RWPE2 (cell line): ENCODE data around the gene PCP2.

Experiments
- ATAC-seq: fragments of 200-7000 bp; cut with Tn5 transposase; 3 replicates; pipeline ENCODE4 v1.9.1; 2021; ENCODE audit warnings: low read depth
- DNase-seq: peaks from one replicate; pipeline ENCODE4 v3.0.0-alpha.2; 2020; ENCODE audit warnings: low spot score
- H3K27ac ChIP-seq: fragments of 450-650 bp; 2 replicates; pipeline ENCODE4 v1.5.1; 2017; ENCODE audit warnings: mild to moderate bottlenecking; ENCODE audit not compliant: poor library complexity, severe bottlenecking
- H3K27me3 ChIP-seq: fragments of 250-450 bp; sonication (Bioruptor Pico); 2 replicates; pipeline ENCODE4 v1.5.1; 2021; ENCODE audit warnings: mild to moderate bottlenecking, moderate library complexity; ENCODE audit not compliant: insufficient read depth, poor library complexity, severe bottlenecking
- H3K36me3 ChIP-seq: fragments of 250-450 bp; sonication (Bioruptor Pico); 2 replicates; pipeline ENCODE4 v1.5.1; 2020; ENCODE audit warnings: low read depth, mild to moderate bottlenecking, moderate library complexity
- H3K4me1 ChIP-seq: fragments of 250-450 bp; sonication (Bioruptor Pico); 2 replicates; pipeline ENCODE4 v1.5.1; 2021; ENCODE audit warnings: mild to moderate bottlenecking, moderate library complexity; ENCODE audit not compliant: insufficient read depth, poor library complexity, severe bottlenecking
- H3K4me3 ChIP-seq: fragments of 250-450 bp; sonication (Bioruptor Pico); 2 replicates; pipeline ENCODE4 v1.5.1; 2021; ENCODE audit warnings: mild to moderate bottlenecking, moderate library complexity; ENCODE audit not compliant: severe bottlenecking
- H3K9me3 ChIP-seq: fragments of 250-450 bp; sonication (Bioruptor Pico); 2 replicates; pipeline ENCODE4 v1.5.1; 2021; ENCODE audit warnings: mild to moderate bottlenecking, moderate library complexity; ENCODE audit not compliant: severe bottlenecking
- CTCF ChIP-seq: fragments of 450-650 bp; IDR thresholded peaks from one replicate; pipeline ENCODE4 v1.5.1; 2017; ENCODE audit warnings: mild to moderate bottlenecking, moderate library complexity; ENCODE audit not compliant: poor library complexity, severe bottlenecking

PCP2 gene

GRCh38 chr19:7607874-7608560, 25.5 kb downstream of the PCP2 start:
- Histone ChIP-seq H3K27ac (no peak overlapping the region), H3K36me3 (peaks cover 3% of the 10 kb centered on the region; the same call in 1 of the 2 replicates), H3K27me3 (no peaks in the 10 kb centered on the region), H3K9me3 (no peaks in the 10 kb centered on the region), H3K4me1 (no peaks in the 10 kb centered on the region), H3K4me3 (no peak overlapping the region)
- TF ChIP-seq CTCF: no peak
- ATAC-seq (no peak), DNase-seq (peak; percentile 47)

DNA sequence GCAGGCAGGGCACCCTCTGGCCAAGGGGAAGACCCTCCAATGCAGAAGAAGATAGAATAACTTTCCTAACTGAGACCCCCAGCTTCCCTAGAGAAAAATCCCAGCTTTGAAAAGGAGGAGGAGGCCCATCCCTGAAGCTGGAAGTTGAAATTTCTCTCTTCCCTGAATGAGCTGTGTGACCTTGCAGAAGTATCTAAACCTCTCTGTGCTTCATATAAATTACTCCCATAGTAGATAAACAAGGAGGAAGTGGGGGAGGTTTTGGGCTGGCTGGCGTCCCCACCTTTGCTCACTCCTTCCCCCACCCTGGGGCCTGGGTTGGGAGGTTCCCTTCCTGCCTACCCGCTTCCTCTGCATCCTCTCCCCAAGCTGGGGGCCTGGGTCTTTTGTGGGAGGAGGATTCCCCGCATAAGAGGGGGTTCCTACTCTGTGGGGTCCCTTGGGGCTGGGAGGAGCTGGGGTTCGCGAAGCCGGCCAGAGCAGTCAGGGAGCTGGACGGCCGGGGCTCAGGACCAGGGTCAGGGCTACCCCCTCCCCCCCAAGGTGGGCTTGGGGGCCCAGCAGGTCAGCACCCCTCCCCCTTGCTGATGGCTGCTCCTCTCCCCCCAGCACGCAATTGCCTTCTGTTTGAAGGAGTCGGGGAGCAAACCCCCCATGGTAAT, 26.2 kb downstream of the PCP2 start:
- ATAC-seq: no peak
- no peak overlapping the region for H3K4me3 ChIP-seq
- H3K36me3 ChIP-seq: peaks cover 3% of the 10 kb centered on the region; the same call in 1 of the 2 replicates
- H3K27me3 ChIP-seq: no peaks in the 10 kb centered on the region
- H3K9me3 ChIP-seq: no peaks in the 10 kb centered on the region
- H3K4me1 ChIP-seq: no peaks in the 10 kb centered on the region
- H3K27ac ChIP-seq: no peak overlapping the region
- TF ChIP-seq CTCF: no peak
- DNase-seq: no peak

- DNase-seq (no peak), ATAC-seq (no peak)
- TF ChIP-seq CTCF: no peak
- H3K4me1 ChIP-seq: no peaks in the 10 kb centered on the region
- peaks cover 2% of the 10 kb centered on the region; the same call in 1 of the 2 replicates for H3K36me3 ChIP-seq
- H3K27ac ChIP-seq: no peak overlapping the region
- no peaks in the 10 kb centered on the region for H3K9me3 ChIP-seq
- H3K4me3 ChIP-seq: no peak overlapping the region
- no peaks in the 10 kb centered on the region for H3K27me3 ChIP-seq
Measured at GRCh38 chr19:7606289-7606688, 27.2 kb downstream of the PCP2 start.

DNA sequence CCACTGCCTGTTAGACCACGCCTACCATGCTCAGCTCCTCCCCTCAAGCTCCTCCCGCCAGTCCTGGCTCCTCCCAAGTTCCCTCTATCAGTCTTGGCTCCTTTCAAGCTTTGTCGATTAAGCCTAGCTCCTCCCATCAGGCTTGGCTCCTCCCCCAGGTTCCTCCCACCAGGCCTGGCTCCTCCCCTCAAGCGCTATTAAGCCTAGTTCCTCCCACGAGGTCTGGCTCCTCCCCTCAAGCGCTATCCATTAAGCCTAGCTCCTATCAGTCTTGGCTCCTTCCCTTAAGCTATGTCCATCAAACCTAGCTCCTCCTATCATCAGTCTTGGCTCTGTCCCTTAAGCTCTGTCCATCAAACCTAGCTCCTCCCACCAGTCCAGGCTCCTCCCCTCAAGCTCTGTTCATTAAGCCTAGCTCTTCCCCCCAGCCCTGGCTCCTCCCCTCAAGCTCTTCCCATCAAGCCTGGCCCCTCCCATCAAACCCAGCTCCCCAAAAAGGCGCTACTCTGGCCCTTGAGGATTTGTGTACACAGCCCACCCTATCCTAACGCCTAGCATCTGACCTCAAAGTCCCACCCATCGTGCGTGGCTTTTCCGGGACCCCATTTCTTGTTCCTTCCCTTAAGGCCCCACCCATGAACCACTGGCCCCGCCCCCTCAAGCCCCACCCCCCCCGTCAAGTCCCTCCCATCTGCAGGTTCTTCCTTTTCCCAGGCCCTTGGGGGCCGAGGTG, 27.9 kb downstream of the PCP2 start:
- DNase-seq: no peak
- Histone ChIP-seq H3K4me1 (no peaks in the 10 kb centered on the region), H3K4me3 (no peak overlapping the region), H3K27me3 (no peaks in the 10 kb centered on the region), H3K27ac (no peak overlapping the region), H3K9me3 (no peaks in the 10 kb centered on the region), H3K36me3 (no peaks in the 10 kb centered on the region)
- no peak for TF ChIP-seq CTCF
- peak; percentile 56 for ATAC-seq
